Keratinocyte (primary cell): ENCODE data around the gene CCDC54. TPM values are rescaled to one million over a fixed set of nuclear protein-coding genes. Genes with fewer than 3 reads are reported as not detected.

Experiments used
- DNase-seq: peaks from one replicate; pipeline ENCODE4 v3.0.0-alpha.2; 2011; ENCODE audit warnings: low read depth, missing footprints, low spot score
- FAIRE-seq: peaks from 2 replicates; lab custom pipeline; 2011; peaks lifted over from hg19 to GRCh38; lab: Jason Lieb, UNC
- H2AFZ ChIP-seq: 2 replicates; pipeline ENCODE4 v1.6.0; 2012; ENCODE audit warnings: low read length, control low read depth, inconsistent platforms; ENCODE audit not compliant: control insufficient read depth
- H3K27ac ChIP-seq: 2 replicates; pipeline ENCODE4 v1.5.1; 2011; ENCODE audit warnings: low read length; ENCODE audit not compliant: control insufficient read depth, insufficient read depth
- H3K27me3 ChIP-seq: 3 replicates; pipeline ENCODE4 v1.6.0; 2011; ENCODE audit warnings: low read length; ENCODE audit not compliant: control insufficient read depth, insufficient read depth; ENCODE audit errors: extremely low read depth
- H3K36me3 ChIP-seq, 2 experiments: 2 replicates in 1 of 2; 3 replicates in 1 of 2; pipeline ENCODE4 v1.5.1; 2011; ENCODE audit warnings: low read length in 2 of 2, mild to moderate bottlenecking in 1 of 2; ENCODE audit not compliant: control insufficient read depth in 2 of 2, insufficient read depth in 2 of 2; ENCODE audit errors: extremely low read depth in 1 of 2
- H3K4me1 ChIP-seq: 3 replicates; pipeline ENCODE4 v1.5.1; 2011; ENCODE audit warnings: low read length; ENCODE audit not compliant: control insufficient read depth, insufficient read depth; ENCODE audit errors: extremely low read depth
- H3K4me2 ChIP-seq: 3 replicates; pipeline ENCODE4 v1.6.0; 2011; ENCODE audit warnings: low read depth, low read length; ENCODE audit not compliant: control insufficient read depth, insufficient read depth; ENCODE audit errors: extremely low read depth
- H3K4me3 ChIP-seq, 3 experiments: fragments of 200-600 bp in 1 of 3; sonication (generic) in 1 of 3; 2 replicates in 2 of 3; 3 replicates in 1 of 3; pipeline ENCODE4 v1.5.1; 2011 to 2016; ENCODE audit warnings: low read length in 3 of 3, mild to moderate bottlenecking in 3 of 3, control low read depth in 2 of 3, inconsistent platforms in 1 of 3, low read depth in 1 of 3, mixed read lengths in 1 of 3, mixed run types in 1 of 3, moderate library complexity in 1 of 3; ENCODE audit not compliant: control insufficient read depth in 2 of 3, insufficient read depth in 2 of 3; ENCODE audit errors: extremely low read depth in 1 of 3
- H3K79me2 ChIP-seq: 2 replicates; pipeline ENCODE4 v1.6.0; 2012; ENCODE audit warnings: low read length; ENCODE audit not compliant: control insufficient read depth, insufficient read depth
- H3K9ac ChIP-seq: 3 replicates; pipeline ENCODE4 v1.6.0; 2011; ENCODE audit warnings: low read length; ENCODE audit not compliant: control insufficient read depth, insufficient read depth; ENCODE audit errors: extremely low read depth
- H3K9me1 ChIP-seq: 3 replicates; pipeline ENCODE4 v1.6.0; 2011; ENCODE audit warnings: low read length; ENCODE audit not compliant: control insufficient read depth, insufficient read depth; ENCODE audit errors: extremely low read depth
- H3K9me3 ChIP-seq: 2 replicates; pipeline ENCODE4 v1.5.1; 2012; ENCODE audit warnings: low read depth, low read length; ENCODE audit not compliant: control insufficient read depth
- H4K20me1 ChIP-seq: 3 replicates; pipeline ENCODE4 v1.6.0; 2011; ENCODE audit warnings: low read length; ENCODE audit not compliant: control insufficient read depth, insufficient read depth; ENCODE audit errors: extremely low read depth
- CTCF ChIP-seq, 3 experiments: IDR thresholded peaks in 1 of 3; conservative IDR thresholded peaks in 1 of 3; optimal IDR thresholded peaks in 1 of 3; 2 replicates in 2 of 3; 3 replicates in 1 of 3; pipeline versions ENCODE3 to v1.5.1; 2011; ENCODE audit warnings: low read length in 3 of 3, mild to moderate bottlenecking in 3 of 3, moderate library complexity in 2 of 3, control low read depth in 1 of 3, inconsistent platforms in 1 of 3; ENCODE audit not compliant: insufficient read depth in 2 of 3; ENCODE audit errors: extremely low read depth in 1 of 3
- EZH2 ChIP-seq: IDR thresholded peaks from one replicate; pipeline ENCODE4 v1.6.1; 2012; ENCODE audit warnings: inconsistent platforms, mild to moderate bottlenecking, low read length, moderate library complexity
- dilution Hi-C: fragments of 300-500 bp; cut with MboI; formaldehyde crosslinking; loops from one replicate; pipeline ENCODE4 v1.7.0; 2020; ENCODE audit warnings: low sequenced_read_pairs; ENCODE audit not compliant: extremely low pct_ligation_motif_present
- polyA plus RNA-seq, 5 experiments: library from polyadenylated mRNA; depleted of rRNA in 3 of 5; stranded (reverse) in 3 of 5; stranded (forward) in 1 of 5; unstranded in 1 of 5; fragments of >200 nt; gene quantifications; 1 replicate in 1 of 5; 2 replicates in 3 of 5; 3 replicates in 1 of 5; pipeline versions ENCODE4 v1.2.1 to v1.2.3, GENCODE V29; 2011 to 2012; ENCODE audit warnings: missing spikeins in 2 of 5, low read depth in 1 of 5, low replicate concordance in 1 of 5

Gene CCDC54
- polyA plus RNA-seq, 1 donor (not counting 4 experiments of a cell fraction or from before 2014, with no cell fraction given): not detected

GRCh38 chr3:107392549-107393165 lies 15.4 kb downstream of the CCDC54 start:
- H3K27me3 ChIP-seq: no peaks in the 10 kb centered on the region
- peak overlapping the region; percentile 40 for H3K9ac ChIP-seq
- dilution Hi-C loops: no loop called here
- no peaks in the 10 kb centered on the region for H3K9me3 ChIP-seq
- no peaks in the 10 kb centered on the region for H3K36me3 ChIP-seq
- no peaks in the 10 kb centered on the region for H4K20me1 ChIP-seq
- peak overlapping the region; percentile 72 for H3K4me2 ChIP-seq
- peak overlapping the region in 2 of 3 experiments; percentile 15 to 29 for H3K4me3 ChIP-seq
- H3K27ac ChIP-seq: peak overlapping the region; percentile 89
- peak; percentile 92 for FAIRE-seq
- no peaks in the 10 kb centered on the region for H3K79me2 ChIP-seq
- peak overlapping the region; percentile 86 for H2AFZ ChIP-seq
- H3K9me1 ChIP-seq: no peaks in the 10 kb centered on the region
- TF ChIP-seq CTCF (optimal IDR thresholded peaks at IDR 0.05 in 1 of 3, IDR thresholded peaks at IDR 0.05 in 1 of 3, conservative IDR thresholded peaks at IDR 0.05 in 1 of 3; ENCODE audit: extremely low read depth in 1 of 3, insufficient read depth in 2 of 3, low read length in 3 of 3): no peak
- H3K4me1 ChIP-seq: peaks cover 12% of the 10 kb centered on the region
- DNase-seq: peak; percentile 40

GRCh38 chr3:107394502-107394901 lies 17.3 kb downstream of the CCDC54 start:
- Histone ChIP-seq H3K36me3 (no peaks in the 10 kb centered on the region), H3K9ac (no peak overlapping the region), H3K4me1 (peaks cover 12% of the 10 kb centered on the region), H4K20me1 (no peaks in the 10 kb centered on the region), H3K4me2 (peak overlapping the region; percentile 31), H2AFZ (peak overlapping the region; percentile 96), H3K9me1 (no peaks in the 10 kb centered on the region), H3K27me3 (no peaks in the 10 kb centered on the region), H3K79me2 (no peaks in the 10 kb centered on the region), H3K9me3 (no peaks in the 10 kb centered on the region), H3K27ac (no peak overlapping the region), H3K4me3 (no peak overlapping the region)
- DNase-seq: no peak
- dilution Hi-C loops: no loop called here
- FAIRE-seq: peak; percentile 73
- no peak for TF ChIP-seq EZH2
- TF ChIP-seq CTCF (optimal IDR thresholded peaks at IDR 0.05 in 1 of 3, IDR thresholded peaks at IDR 0.05 in 1 of 3, conservative IDR thresholded peaks at IDR 0.05 in 1 of 3; ENCODE audit: extremely low read depth in 1 of 3, insufficient read depth in 2 of 3, low read length in 3 of 3): no peak
